Activated B cell treated with CpG ODN at 0.5 μM for 24 hours (primary cell): ENCODE measurements around the gene ITIH6. TPM values are rescaled to one million over a fixed set of nuclear protein-coding genes. Genes with fewer than 3 reads are reported as not detected.

ENCODE experiments used
- ATAC-seq: fragments of 200-7000 bp; cut with Tn5 transposase; one replicate; pipeline ENCODE4 v1.10.0; 2021; ENCODE audit warnings: low read depth, mild to moderate bottlenecking, moderate library complexity
- CTCF ChIA-PET: fragments of 350-600 bp; sonication (Branson Sonifier 250); formaldehyde crosslinking; loops from one replicate; lab custom pipeline; 2021; ENCODE audit warnings: antibody characterized with exemption; lab: Charles Lee
- POLR2A ChIA-PET: fragments of 350-600 bp; sonication (Branson Sonifier 250); formaldehyde crosslinking; loops from one replicate; lab custom pipeline; 2021; ENCODE audit warnings: antibody characterized with exemption; lab: Charles Lee
- DNase-seq: peaks from one replicate; pipeline ENCODE4 v3.0.0; 2022
- H3K27ac Mint-ChIP-seq: one replicate; pipeline ENCODE4 v1.8.0; 2020; ENCODE audit warnings: mixed read lengths
- H3K27me3 Mint-ChIP-seq: one replicate; pipeline ENCODE4 v1.8.0; 2021; ENCODE audit warnings: mixed read lengths
- H3K36me3 Mint-ChIP-seq: one replicate; pipeline ENCODE4 v1.8.0; 2021; ENCODE audit warnings: low read depth, mixed read lengths
- H3K4me1 Mint-ChIP-seq: one replicate; pipeline ENCODE4 v1.8.0; 2021; ENCODE audit warnings: mixed read lengths
- H3K4me3 Mint-ChIP-seq: one replicate; pipeline ENCODE4 v1.8.0; 2020; ENCODE audit warnings: mild to moderate bottlenecking, mixed read lengths
- H3K9me3 Mint-ChIP-seq: one replicate; pipeline ENCODE4 v1.8.0; 2020; ENCODE audit warnings: mixed read lengths
- CTCF ChIP-seq: fragments of 200-600 bp; IDR thresholded peaks from one replicate; pipeline ENCODE4 v1.8.0; 2022; ENCODE audit warnings: antibody characterized with exemption, mild to moderate bottlenecking
- intact Hi-C: fragments of 100-400 bp; cut with micrococcal nuclease; formaldehyde crosslinking; loops from one replicate; pipeline ENCODE4 v1.15.1; 2024
- total RNA-seq: library from RNA; stranded (reverse); gene quantifications from 2 replicates; pipeline ENCODE4 v1.2.3, GENCODE V29; 2022

Gene ITIH6
- total RNA-seq, 1 donor from 2014 or later: not detected

- H3K4me3 Mint-ChIP-seq: peak overlapping the region; percentile 11
- DNase-seq: no peak
- intact Hi-C loops: no loop called here
- ATAC-seq: no peak
- H3K9me3 Mint-ChIP-seq: no peaks in the 10 kb centered on the region
- H3K27me3 Mint-ChIP-seq: no peaks in the 10 kb centered on the region
- CTCF ChIA-PET: no interaction called here
- POLR2A ChIA-PET: no interaction called here
- no peak for TF ChIP-seq CTCF
- peaks cover 14% of the 10 kb centered on the region for H3K4me1 Mint-ChIP-seq
- no peak overlapping the region for H3K27ac Mint-ChIP-seq
- peaks cover 52% of the 10 kb centered on the region for H3K36me3 Mint-ChIP-seq
Measured at GRCh38 chrX:54811301-54811885, 13.3 kb upstream of the ITIH6 start.

GRCh38 chrX:54810532-54810931 is 12.5 kb upstream of the ITIH6 start:
- intact Hi-C loops: no loop called here
- DNase-seq (no peak), ATAC-seq (no peak)
- H3K36me3 Mint-ChIP-seq: peaks cover 43% of the 10 kb centered on the region
- no peak overlapping the region for H3K4me3 Mint-ChIP-seq
- H3K27ac Mint-ChIP-seq: no peak overlapping the region
- H3K4me1 Mint-ChIP-seq: peaks cover 14% of the 10 kb centered on the region
- POLR2A ChIA-PET: no interaction called here
- no peak for TF ChIP-seq CTCF
- no peaks in the 10 kb centered on the region for H3K9me3 Mint-ChIP-seq
- H3K27me3 Mint-ChIP-seq: no peaks in the 10 kb centered on the region
- CTCF ChIA-PET: no interaction called here

GRCh38 chrX:54808605-54809483 is 10.8 kb upstream of the ITIH6 start:
- H3K4me1 Mint-ChIP-seq: peaks cover 14% of the 10 kb centered on the region
- POLR2A ChIA-PET: interaction anchor here (0.5 to 2.7 kb wide), 7 partner anchors 169 to 1363 kb away, joined by 3 to 38 read pairs (median 4); partner anchors contain the start of genes APEX2, GNL3L, MAGEH1 and PHF8
- intact Hi-C loops: loop anchor here (1.0 to 5.0 kb wide), 9 partner anchors 170 to 1727 kb away; partner anchors contain the start of genes APEX2, FAM120C, GNL3L and PHF8
- no peak for TF ChIP-seq CTCF
- no peaks in the 10 kb centered on the region for H3K9me3 Mint-ChIP-seq
- peak overlapping the region; percentile 92 for H3K4me3 Mint-ChIP-seq
- peak overlapping the region; percentile 91 for H3K27ac Mint-ChIP-seq
- H3K27me3 Mint-ChIP-seq: no peaks in the 10 kb centered on the region
- peak; percentile 96 for ATAC-seq
- peaks cover 34% of the 10 kb centered on the region for H3K36me3 Mint-ChIP-seq
- CTCF ChIA-PET: no interaction called here
- DNase-seq: peak; percentile 73

- DNase-seq (no peak), ATAC-seq (peak; percentile 19)
- Mint-ChIP-seq H3K4me1 (peaks cover 14% of the 10 kb centered on the region), H3K27ac (peak overlapping the region; percentile 91), H3K9me3 (no peaks in the 10 kb centered on the region), H3K27me3 (no peaks in the 10 kb centered on the region), H3K36me3 (peaks cover 28% of the 10 kb centered on the region), H3K4me3 (peak overlapping the region; percentile 92)
- intact Hi-C loops: loop anchor here (1.0 to 5.0 kb wide), 9 partner anchors 169 to 1726 kb away; partner anchors contain the start of genes APEX2, FAM120C, GNL3L and PHF8
- POLR2A ChIA-PET: interaction anchor here (0.5 to 2.7 kb wide), 6 partner anchors 168 to 1362 kb away, joined by 3 to 38 read pairs (median 4); partner anchors contain the start of genes APEX2, GNL3L and MAGEH1
- CTCF ChIA-PET: no interaction called here
- no peak for TF ChIP-seq CTCF
Measured at GRCh38 chrX:54808109-54808604, 10.1 kb upstream of the ITIH6 start.
